ENCODE measurements around the gene NTPCR. TPM values are rescaled to one million over a fixed set of nuclear protein-coding genes. Genes with fewer than 3 reads are reported as not detected.

NTPCR gene
- total RNA-seq, 1 donor from 2014 or later: 9.4 TPM

GRCh38 chr1:233006541-233006973 is 56.1 kb downstream of the NTPCR start:
- no peak for DNase-seq (ENCODE audit: low read depth in 2 of 2)

- no peak for DNase-seq (ENCODE audit: low read depth in 2 of 2)
Measured at GRCh38 chr1:233010146-233010545, 59.7 kb downstream of the NTPCR start.

- no peak for DNase-seq (ENCODE audit: low read depth in 2 of 2)
Measured at GRCh38 chr1:233012021-233012420, 61.6 kb downstream of the NTPCR start.

- DNase-seq (ENCODE audit: low read depth in 2 of 2): no peak
Measured at GRCh38 chr1:233015965-233016364, 65.6 kb downstream of the NTPCR start.

- DNase-seq (ENCODE audit: low read depth in 2 of 2): no peak
Measured at GRCh38 chr1:233016798-233017197, 66.4 kb downstream of the NTPCR start.

- no peak for DNase-seq (ENCODE audit: low read depth in 2 of 2)
Measured at GRCh38 chr1:233019083-233019482, 68.7 kb downstream of the NTPCR start.

- no peak for DNase-seq (ENCODE audit: low read depth in 2 of 2)
Measured at GRCh38 chr1:233019778-233020325, 69.4 kb downstream of the NTPCR start.

GRCh38 chr1:233020426-233020825 is 70.0 kb downstream of the NTPCR start:
- DNase-seq (ENCODE audit: low read depth in 2 of 2): no peak

- no peak for DNase-seq (ENCODE audit: low read depth in 2 of 2)
Measured at GRCh38 chr1:233022246-233022645, 71.8 kb downstream of the NTPCR start.

- DNase-seq (ENCODE audit: low read depth in 2 of 2): no peak
Measured at GRCh38 chr1:233024199-233024598, 73.8 kb downstream of the NTPCR start.

GRCh38 chr1:233025157-233025556 is 74.7 kb downstream of the NTPCR start:
- DNase-seq (ENCODE audit: low read depth in 2 of 2): peak; percentile 22 to 58

- no peak for DNase-seq (ENCODE audit: low read depth in 2 of 2)
Measured at GRCh38 chr1:233025567-233025966, 75.2 kb downstream of the NTPCR start.

- no peak for DNase-seq (ENCODE audit: low read depth in 2 of 2)
Measured at GRCh38 chr1:233027046-233027445, 76.6 kb downstream of the NTPCR start.

- DNase-seq (ENCODE audit: low read depth in 2 of 2): no peak
Measured at GRCh38 chr1:233031521-233031920, 81.1 kb downstream of the NTPCR start.

GRCh38 chr1:233032916-233033315 is 82.5 kb downstream of the NTPCR start:
- no peak for DNase-seq (ENCODE audit: low read depth in 2 of 2)

GRCh38 chr1:233033361-233033760 is 83.0 kb downstream of the NTPCR start:
- DNase-seq (ENCODE audit: low read depth in 2 of 2): no peak

Other genes starting within 250 kb of the NTPCR start
- 0.64 and 0.76 TPM in 2 replicates for gene MAP10, start 145.2 kb upstream of the NTPCR start, total RNA-seq

Data from dermis microvascular lymphatic vessel endothelial cell (primary cell).